Keratinocyte (primary cell): Measurements from ENCODE around the gene ADAMTS13. TPM values are rescaled to one million over a fixed set of nuclear protein-coding genes. Genes with fewer than 3 reads are reported as not detected.

Experiments used
- DNase-seq: peaks from one replicate; pipeline ENCODE4 v3.0.0-alpha.2; 2011; ENCODE audit warnings: low read depth, missing footprints, low spot score
- FAIRE-seq: peaks from 2 replicates; lab custom pipeline; 2011; peaks lifted over from hg19 to GRCh38; lab: Jason Lieb, UNC
- H2AFZ ChIP-seq: 2 replicates; pipeline ENCODE4 v1.6.0; 2012; ENCODE audit warnings: low read length, control low read depth, inconsistent platforms; ENCODE audit not compliant: control insufficient read depth
- H3K27ac ChIP-seq: 2 replicates; pipeline ENCODE4 v1.5.1; 2011; ENCODE audit warnings: low read length; ENCODE audit not compliant: control insufficient read depth, insufficient read depth
- H3K27me3 ChIP-seq: 3 replicates; pipeline ENCODE4 v1.6.0; 2011; ENCODE audit warnings: low read length; ENCODE audit not compliant: control insufficient read depth, insufficient read depth; ENCODE audit errors: extremely low read depth
- H3K36me3 ChIP-seq, 2 experiments: 2 replicates in 1 of 2; 3 replicates in 1 of 2; pipeline ENCODE4 v1.5.1; 2011; ENCODE audit warnings: low read length in 2 of 2, mild to moderate bottlenecking in 1 of 2; ENCODE audit not compliant: control insufficient read depth in 2 of 2, insufficient read depth in 2 of 2; ENCODE audit errors: extremely low read depth in 1 of 2
- H3K4me1 ChIP-seq: 3 replicates; pipeline ENCODE4 v1.5.1; 2011; ENCODE audit warnings: low read length; ENCODE audit not compliant: control insufficient read depth, insufficient read depth; ENCODE audit errors: extremely low read depth
- H3K4me2 ChIP-seq: 3 replicates; pipeline ENCODE4 v1.6.0; 2011; ENCODE audit warnings: low read depth, low read length; ENCODE audit not compliant: control insufficient read depth, insufficient read depth; ENCODE audit errors: extremely low read depth
- H3K4me3 ChIP-seq, 3 experiments: fragments of 200-600 bp in 1 of 3; sonication (generic) in 1 of 3; 2 replicates in 2 of 3; 3 replicates in 1 of 3; pipeline ENCODE4 v1.5.1; 2011 to 2016; ENCODE audit warnings: low read length in 3 of 3, mild to moderate bottlenecking in 3 of 3, control low read depth in 2 of 3, inconsistent platforms in 1 of 3, low read depth in 1 of 3, mixed read lengths in 1 of 3, mixed run types in 1 of 3, moderate library complexity in 1 of 3; ENCODE audit not compliant: control insufficient read depth in 2 of 3, insufficient read depth in 2 of 3; ENCODE audit errors: extremely low read depth in 1 of 3
- H3K79me2 ChIP-seq: 2 replicates; pipeline ENCODE4 v1.6.0; 2012; ENCODE audit warnings: low read length; ENCODE audit not compliant: control insufficient read depth, insufficient read depth
- H3K9ac ChIP-seq: 3 replicates; pipeline ENCODE4 v1.6.0; 2011; ENCODE audit warnings: low read length; ENCODE audit not compliant: control insufficient read depth, insufficient read depth; ENCODE audit errors: extremely low read depth
- H3K9me1 ChIP-seq: 3 replicates; pipeline ENCODE4 v1.6.0; 2011; ENCODE audit warnings: low read length; ENCODE audit not compliant: control insufficient read depth, insufficient read depth; ENCODE audit errors: extremely low read depth
- H3K9me3 ChIP-seq: 2 replicates; pipeline ENCODE4 v1.5.1; 2012; ENCODE audit warnings: low read depth, low read length; ENCODE audit not compliant: control insufficient read depth
- H4K20me1 ChIP-seq: 3 replicates; pipeline ENCODE4 v1.6.0; 2011; ENCODE audit warnings: low read length; ENCODE audit not compliant: control insufficient read depth, insufficient read depth; ENCODE audit errors: extremely low read depth
- EZH2 ChIP-seq: IDR thresholded peaks from one replicate; pipeline ENCODE4 v1.6.1; 2012; ENCODE audit warnings: inconsistent platforms, mild to moderate bottlenecking, low read length, moderate library complexity
- dilution Hi-C: fragments of 300-500 bp; cut with MboI; formaldehyde crosslinking; loops from one replicate; pipeline ENCODE4 v1.7.0; 2020; ENCODE audit warnings: low sequenced_read_pairs; ENCODE audit not compliant: extremely low pct_ligation_motif_present
- polyA plus RNA-seq, 5 experiments: library from polyadenylated mRNA; depleted of rRNA in 3 of 5; stranded (reverse) in 3 of 5; stranded (forward) in 1 of 5; unstranded in 1 of 5; fragments of >200 nt; gene quantifications; 1 replicate in 1 of 5; 2 replicates in 3 of 5; 3 replicates in 1 of 5; pipeline versions ENCODE4 v1.2.1 to v1.2.3, GENCODE V29; 2011 to 2012; ENCODE audit warnings: missing spikeins in 2 of 5, low read depth in 1 of 5, low replicate concordance in 1 of 5
- TF ChIP-seq, protein P1 (sequence below), 3 experiments: IDR thresholded peaks in 1 of 3; conservative IDR thresholded peaks in 1 of 3; optimal IDR thresholded peaks in 1 of 3; 2 replicates in 2 of 3; 3 replicates in 1 of 3; pipeline versions ENCODE3 to v1.5.1; 2011; ENCODE audit warnings: low read length in 3 of 3, mild to moderate bottlenecking in 3 of 3, moderate library complexity in 2 of 3, control low read depth in 1 of 3, inconsistent platforms in 1 of 3; ENCODE audit not compliant: insufficient read depth in 2 of 3; ENCODE audit errors: extremely low read depth in 1 of 3

The ADAMTS13 gene
- polyA plus RNA-seq, 1 donor (not counting 4 experiments of a cell fraction or from before 2014, with no cell fraction given): 1.1 TPM

DNA sequence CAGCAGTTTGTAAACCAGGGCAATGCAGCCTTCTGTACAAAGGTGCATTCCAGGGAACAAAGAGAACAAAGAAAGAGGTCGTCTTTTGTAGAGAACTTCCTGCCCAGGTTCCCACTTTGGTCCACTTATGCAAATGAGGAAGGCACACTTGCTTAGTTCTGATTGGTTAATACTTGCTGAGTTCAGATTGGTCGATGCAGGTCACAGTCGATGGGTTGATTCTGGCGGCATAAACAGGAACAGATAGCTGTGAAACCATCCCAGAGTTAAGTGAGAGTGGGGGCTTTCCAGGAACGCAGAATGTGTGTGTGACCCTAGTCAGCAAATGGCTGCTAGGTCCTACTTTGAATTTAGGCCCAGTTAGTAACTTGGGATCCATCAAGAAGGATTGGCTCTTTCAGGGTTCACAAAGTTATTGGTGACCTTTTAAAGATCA lies 1.8 kb upstream of the ADAMTS13 start:
- H3K4me3 ChIP-seq: no peak overlapping the region
- FAIRE-seq: no peak

GRCh38 chr9:133423216-133423615 lies 1.0 kb downstream of the ADAMTS13 start:
- Histone ChIP-seq H3K27ac (no peak overlapping the region), H2AFZ (no peak overlapping the region), H3K79me2 (no peaks in the 10 kb centered on the region), H3K4me2 (no peak overlapping the region), H3K9me1 (no peaks in the 10 kb centered on the region), H3K9ac (no peak overlapping the region), H4K20me1 (no peaks in the 10 kb centered on the region), H3K27me3 (peaks cover 14% of the 10 kb centered on the region), H3K9me3 (no peaks in the 10 kb centered on the region), H3K4me3 (no peak overlapping the region), H3K36me3 (no peaks in the 10 kb centered on the region), H3K4me1 (peaks cover 7% of the 10 kb centered on the region)
- dilution Hi-C loops: no loop called here
- FAIRE-seq: no peak
- TF ChIP-seq, protein P1, sequence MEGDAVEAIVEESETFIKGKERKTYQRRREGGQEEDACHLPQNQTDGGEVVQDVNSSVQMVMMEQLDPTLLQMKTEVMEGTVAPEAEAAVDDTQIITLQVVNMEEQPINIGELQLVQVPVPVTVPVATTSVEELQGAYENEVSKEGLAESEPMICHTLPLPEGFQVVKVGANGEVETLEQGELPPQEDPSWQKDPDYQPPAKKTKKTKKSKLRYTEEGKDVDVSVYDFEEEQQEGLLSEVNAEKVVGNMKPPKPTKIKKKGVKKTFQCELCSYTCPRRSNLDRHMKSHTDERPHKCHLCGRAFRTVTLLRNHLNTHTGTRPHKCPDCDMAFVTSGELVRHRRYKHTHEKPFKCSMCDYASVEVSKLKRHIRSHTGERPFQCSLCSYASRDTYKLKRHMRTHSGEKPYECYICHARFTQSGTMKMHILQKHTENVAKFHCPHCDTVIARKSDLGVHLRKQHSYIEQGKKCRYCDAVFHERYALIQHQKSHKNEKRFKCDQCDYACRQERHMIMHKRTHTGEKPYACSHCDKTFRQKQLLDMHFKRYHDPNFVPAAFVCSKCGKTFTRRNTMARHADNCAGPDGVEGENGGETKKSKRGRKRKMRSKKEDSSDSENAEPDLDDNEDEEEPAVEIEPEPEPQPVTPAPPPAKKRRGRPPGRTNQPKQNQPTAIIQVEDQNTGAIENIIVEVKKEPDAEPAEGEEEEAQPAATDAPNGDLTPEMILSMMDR (optimal IDR thresholded peaks at IDR 0.05 in 1 of 3, IDR thresholded peaks at IDR 0.05 in 1 of 3, conservative IDR thresholded peaks at IDR 0.05 in 1 of 3; ENCODE audit: extremely low read depth in 1 of 3, insufficient read depth in 2 of 3, low read length in 3 of 3): no peak
- no peak for TF ChIP-seq EZH2
- DNase-seq: no peak

More for the DNA sequence above, 1.8 kb upstream of the ADAMTS13 start:
- Histone ChIP-seq H3K9ac (no peak overlapping the region), H3K4me2 (no peak overlapping the region), H3K27me3 (peaks cover 2% of the 10 kb centered on the region), H3K9me3 (no peaks in the 10 kb centered on the region), H2AFZ (no peak overlapping the region), H3K79me2 (peaks cover 22% of the 10 kb centered on the region), H3K27ac (no peak overlapping the region), H3K9me1 (no peaks in the 10 kb centered on the region), H3K36me3 (peaks cover 2 to 4% of the 10 kb centered on the region in 2 experiments), H4K20me1 (no peaks in the 10 kb centered on the region), H3K4me1 (peaks cover 14% of the 10 kb centered on the region)
- no peak for DNase-seq
- dilution Hi-C loops: no loop called here
- TF ChIP-seq EZH2: no peak
- TF ChIP-seq, protein P1 (optimal IDR thresholded peaks at IDR 0.05 in 1 of 3, IDR thresholded peaks at IDR 0.05 in 1 of 3, conservative IDR thresholded peaks at IDR 0.05 in 1 of 3; ENCODE audit: extremely low read depth in 1 of 3, insufficient read depth in 2 of 3, low read length in 3 of 3): no peak
